ENCODE measurements around the gene MB. TPM values are rescaled to one million over a fixed set of nuclear protein-coding genes. Genes with fewer than 3 reads are reported as not detected.
A peak's percentile ranks its signal among the peaks of the same experiment; 100 is the strongest.

MB gene
- total RNA-seq, 1 donor from 2014 or later = 5.3 TPM

- no peaks in the 10 kb centered on the region for H3K9me3 Mint-ChIP-seq
- H3K27me3 Mint-ChIP-seq (ENCODE audit: insufficient read depth) = peaks cover 2% of the 10 kb centered on the region
- no peak for DNase-seq (ENCODE audit: low spot score)
- intact Hi-C loops (cut with micrococcal nuclease) = loop anchor here (10.0 kb wide), 1 partner anchor 55 kb away; no protein-coding TSS in a partner anchor
- H3K4me1 Mint-ChIP-seq (ENCODE audit: low read depth) = peaks cover 23% of the 10 kb centered on the region
- H3K27ac Mint-ChIP-seq = no peak overlapping the region
- no peaks in the 10 kb centered on the region for H3K36me3 Mint-ChIP-seq (ENCODE audit: low read depth)
- H3K4me3 Mint-ChIP-seq = no peak overlapping the region
These were observed 7.4 kb downstream of the MB start for GRCh38 chr22:35609761-35610160.

DNA sequence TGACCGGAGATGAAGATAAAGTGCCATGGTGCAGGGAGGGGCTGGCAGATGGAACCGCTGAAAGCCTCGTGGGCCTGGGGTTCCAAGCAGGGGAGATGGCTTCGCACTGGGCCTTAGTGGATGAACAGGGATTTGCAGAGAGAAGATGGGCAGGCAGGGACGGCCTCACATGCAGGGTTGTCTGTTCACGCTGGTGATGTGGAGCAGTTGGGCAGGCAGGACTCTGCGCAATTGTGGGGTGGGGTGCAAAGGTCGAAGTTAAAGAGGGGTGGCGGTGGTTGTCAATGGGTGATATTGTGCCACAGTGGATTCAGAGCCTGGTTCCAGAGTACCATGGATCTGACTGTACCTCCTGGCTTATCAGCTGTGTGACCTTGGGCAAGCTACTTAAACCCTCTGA, 7.9 kb downstream of the MB start:
- Mint-ChIP-seq H3K27ac (no peak overlapping the region), H3K4me1 (ENCODE audit: low read depth) (peaks cover 23% of the 10 kb centered on the region), H3K27me3 (ENCODE audit: insufficient read depth) (peaks cover 2% of the 10 kb centered on the region), H3K9me3 (no peaks in the 10 kb centered on the region), H3K4me3 (no peak overlapping the region), H3K36me3 (ENCODE audit: low read depth) (no peaks in the 10 kb centered on the region)
- intact Hi-C loops (cut with micrococcal nuclease) = no loop called here
- no peak for DNase-seq (ENCODE audit: low spot score)

- peaks cover 2% of the 10 kb centered on the region for H3K27me3 Mint-ChIP-seq (ENCODE audit: insufficient read depth)
These were observed 9.0 kb downstream of the MB start for GRCh38 chr22:35608088-35608487.

GRCh38 chr22:35606916-35607315, 10.2 kb downstream of the MB start:
- Mint-ChIP-seq H3K4me1 (ENCODE audit: low read depth) (peaks cover 19% of the 10 kb centered on the region), H3K36me3 (ENCODE audit: low read depth) (no peaks in the 10 kb centered on the region), H3K27ac (no peak overlapping the region), H3K4me3 (no peak overlapping the region), H3K27me3 (ENCODE audit: insufficient read depth) (peaks cover 2% of the 10 kb centered on the region), H3K9me3 (no peaks in the 10 kb centered on the region)
- no peak for DNase-seq (ENCODE audit: low spot score)
- intact Hi-C loops (cut with micrococcal nuclease) = no loop called here

More at GRCh38 chr22:35608088-35608487, 9.0 kb downstream of the MB start:
- no peaks in the 10 kb centered on the region for H3K36me3 Mint-ChIP-seq (ENCODE audit: low read depth)
- H3K4me3 Mint-ChIP-seq = no peak overlapping the region
- no peak overlapping the region for H3K27ac Mint-ChIP-seq
- intact Hi-C loops (cut with micrococcal nuclease) = no loop called here
- H3K4me1 Mint-ChIP-seq (ENCODE audit: low read depth) = peaks cover 23% of the 10 kb centered on the region
- no peak for DNase-seq (ENCODE audit: low spot score)
- no peaks in the 10 kb centered on the region for H3K9me3 Mint-ChIP-seq

GRCh38 chr22:35605851-35606481, 11.2 kb downstream of the MB start:
- intact Hi-C loops (cut with micrococcal nuclease) = no loop called here
- H3K27ac Mint-ChIP-seq = no peak overlapping the region
- no peaks in the 10 kb centered on the region for H3K9me3 Mint-ChIP-seq
- H3K4me1 Mint-ChIP-seq (ENCODE audit: low read depth) = peaks cover 10% of the 10 kb centered on the region
- peaks cover 2% of the 10 kb centered on the region for H3K27me3 Mint-ChIP-seq (ENCODE audit: insufficient read depth)
- H3K4me3 Mint-ChIP-seq = no peak overlapping the region
- no peaks in the 10 kb centered on the region for H3K36me3 Mint-ChIP-seq (ENCODE audit: low read depth)
- no peak for DNase-seq (ENCODE audit: low spot score)

GRCh38 chr22:35605369-35605680, 11.8 kb downstream of the MB start:
- H3K9me3 Mint-ChIP-seq = no peaks in the 10 kb centered on the region
- intact Hi-C loops (cut with micrococcal nuclease) = no loop called here
- no peaks in the 10 kb centered on the region for H3K36me3 Mint-ChIP-seq (ENCODE audit: low read depth)
- H3K4me1 Mint-ChIP-seq (ENCODE audit: low read depth) = peaks cover 6% of the 10 kb centered on the region
- H3K27me3 Mint-ChIP-seq (ENCODE audit: insufficient read depth) = no peaks in the 10 kb centered on the region
- no peak for DNase-seq (ENCODE audit: low spot score)
- no peak overlapping the region for H3K4me3 Mint-ChIP-seq
- H3K27ac Mint-ChIP-seq = no peak overlapping the region

DNA sequence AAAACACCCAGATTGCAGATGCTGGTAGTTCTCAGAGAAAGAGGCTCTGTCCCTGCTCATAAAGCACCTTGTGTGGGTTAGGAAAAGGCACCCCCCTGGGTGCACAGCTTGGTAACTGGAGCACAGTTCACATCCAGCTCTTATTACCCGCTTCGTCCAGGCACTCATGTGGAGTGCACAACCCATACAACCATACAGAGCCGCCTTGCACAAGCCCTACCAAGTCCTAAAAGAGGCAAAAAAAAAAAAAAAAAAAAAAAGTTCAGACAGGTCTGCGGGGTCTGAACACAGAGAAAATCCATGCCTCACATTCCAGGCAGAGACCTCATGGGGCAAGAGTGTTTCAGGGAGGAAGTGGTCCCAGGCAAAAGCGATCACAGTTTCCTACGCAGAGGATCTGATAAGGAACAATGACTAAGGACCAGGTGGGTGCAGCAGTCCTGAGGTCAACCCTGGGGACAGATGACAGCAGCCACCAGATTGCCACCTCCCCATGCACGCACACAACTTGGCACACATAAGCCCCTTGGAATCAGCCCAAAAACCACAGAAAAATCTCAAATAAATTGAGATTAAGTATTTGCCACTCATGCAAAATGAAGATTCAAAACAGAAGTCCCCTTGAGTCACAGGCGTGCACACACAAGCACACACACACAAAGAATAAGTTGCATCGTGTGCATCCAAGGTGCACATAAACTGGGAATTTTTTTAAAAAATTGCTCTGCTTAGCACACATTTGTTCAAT, 12.3 kb downstream of the MB start:
- intact Hi-C loops (cut with micrococcal nuclease) = no loop called here
- Mint-ChIP-seq H3K27ac (peak overlapping the region; percentile 6), H3K36me3 (ENCODE audit: low read depth) (no peaks in the 10 kb centered on the region), H3K4me3 (no peak overlapping the region), H3K4me1 (ENCODE audit: low read depth) (peaks cover 6% of the 10 kb centered on the region), H3K9me3 (no peaks in the 10 kb centered on the region), H3K27me3 (ENCODE audit: insufficient read depth) (no peaks in the 10 kb centered on the region)
- DNase-seq (ENCODE audit: low spot score) = no peak

- Mint-ChIP-seq H3K36me3 (ENCODE audit: low read depth) (no peaks in the 10 kb centered on the region), H3K27me3 (ENCODE audit: insufficient read depth) (no peaks in the 10 kb centered on the region), H3K27ac (no peak overlapping the region), H3K4me3 (no peak overlapping the region), H3K4me1 (ENCODE audit: low read depth) (peaks cover 6% of the 10 kb centered on the region), H3K9me3 (no peaks in the 10 kb centered on the region)
- intact Hi-C loops (cut with micrococcal nuclease) = no loop called here
- DNase-seq (ENCODE audit: low spot score) = no peak
These were observed 15.2 kb downstream of the MB start for GRCh38 chr22:35601743-35602615.

DNA sequence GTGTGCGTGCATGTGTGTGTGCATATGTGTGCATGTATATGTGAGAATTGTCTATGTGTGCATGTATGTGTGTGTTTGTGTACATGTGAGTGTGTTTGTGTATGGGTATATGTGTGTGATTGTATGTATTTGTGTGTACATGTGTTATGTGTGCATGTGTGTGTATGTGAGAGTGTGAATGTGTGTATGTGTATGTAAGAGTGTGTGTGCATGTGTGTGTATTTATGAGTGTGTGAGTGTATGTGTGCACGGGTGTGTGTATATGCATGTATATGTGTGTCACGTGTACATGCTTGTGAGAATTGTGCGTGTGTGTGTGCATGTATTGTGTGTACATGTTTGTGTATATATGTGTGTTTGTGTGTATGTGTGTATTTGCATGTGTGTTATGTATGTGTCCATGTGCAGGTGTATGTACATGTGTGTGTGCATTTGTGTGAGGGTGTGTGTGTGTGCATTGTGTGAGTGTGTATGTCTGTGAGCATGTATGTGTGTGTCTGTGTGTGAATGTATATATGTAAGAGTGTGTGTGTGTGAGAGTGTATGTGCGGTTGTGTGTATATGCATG, 16.0 kb downstream of the MB start:
- Mint-ChIP-seq H3K27me3 (ENCODE audit: insufficient read depth) (peaks cover 3% of the 10 kb centered on the region), H3K36me3 (ENCODE audit: low read depth) (no peaks in the 10 kb centered on the region), H3K4me1 (ENCODE audit: low read depth) (no peaks in the 10 kb centered on the region), H3K9me3 (no peaks in the 10 kb centered on the region), H3K4me3 (no peak overlapping the region), H3K27ac (no peak overlapping the region)
- no peak for DNase-seq (ENCODE audit: low spot score)
- intact Hi-C loops (cut with micrococcal nuclease) = no loop called here

DNA sequence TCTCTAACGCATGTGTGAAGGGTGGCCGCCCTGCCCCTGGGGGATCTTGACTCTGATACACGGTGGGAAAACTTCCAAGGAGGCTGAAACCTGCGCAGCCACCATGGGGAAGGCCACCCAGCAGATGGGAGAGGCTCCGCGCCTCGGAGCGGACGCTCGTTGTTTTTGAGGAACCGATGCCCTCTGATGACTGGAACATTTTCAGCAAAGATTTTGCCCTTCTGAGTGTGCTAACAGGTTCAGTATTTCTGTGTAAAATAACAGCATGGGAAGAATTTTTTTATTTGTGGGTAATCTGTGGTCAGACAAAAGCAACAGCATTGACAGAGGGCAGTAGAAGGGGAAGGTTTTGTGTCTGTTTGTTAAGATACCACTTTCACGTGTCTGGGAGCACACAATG, 16.7 kb downstream of the MB start:
- DNase-seq (ENCODE audit: low spot score) = no peak
- no peaks in the 10 kb centered on the region for H3K36me3 Mint-ChIP-seq (ENCODE audit: low read depth)
- intact Hi-C loops (cut with micrococcal nuclease) = no loop called here
- H3K4me1 Mint-ChIP-seq (ENCODE audit: low read depth) = no peaks in the 10 kb centered on the region
- no peaks in the 10 kb centered on the region for H3K9me3 Mint-ChIP-seq
- H3K27me3 Mint-ChIP-seq (ENCODE audit: insufficient read depth) = peaks cover 7% of the 10 kb centered on the region
- no peak overlapping the region for H3K27ac Mint-ChIP-seq
- no peak overlapping the region for H3K4me3 Mint-ChIP-seq

DNA sequence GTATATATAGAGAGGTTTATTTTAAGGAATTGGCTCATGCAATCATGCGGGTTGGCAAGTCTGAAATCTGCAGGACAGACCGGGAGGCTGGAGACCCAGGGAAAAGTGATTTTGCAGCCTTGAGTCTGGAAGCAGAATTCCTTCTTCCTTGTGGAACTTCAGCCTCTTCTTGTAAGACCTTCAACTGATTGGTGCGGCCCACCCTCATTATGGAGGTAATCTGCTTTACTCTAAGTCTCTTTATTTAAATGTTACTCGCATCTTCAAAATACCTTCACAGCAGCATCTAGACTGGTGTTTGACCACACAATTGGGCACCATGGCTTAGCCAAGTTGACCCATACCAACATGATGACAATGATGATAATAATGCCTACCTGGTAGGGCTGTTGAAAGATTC, 17.8 kb downstream of the MB start:
- H3K27ac Mint-ChIP-seq = no peak overlapping the region
- H3K36me3 Mint-ChIP-seq (ENCODE audit: low read depth) = no peaks in the 10 kb centered on the region
- intact Hi-C loops (cut with micrococcal nuclease) = no loop called here
- no peak for DNase-seq (ENCODE audit: low spot score)
- H3K4me3 Mint-ChIP-seq = no peak overlapping the region
- peaks cover 7% of the 10 kb centered on the region for H3K27me3 Mint-ChIP-seq (ENCODE audit: insufficient read depth)
- H3K4me1 Mint-ChIP-seq (ENCODE audit: low read depth) = no peaks in the 10 kb centered on the region
- H3K9me3 Mint-ChIP-seq = no peaks in the 10 kb centered on the region

DNA sequence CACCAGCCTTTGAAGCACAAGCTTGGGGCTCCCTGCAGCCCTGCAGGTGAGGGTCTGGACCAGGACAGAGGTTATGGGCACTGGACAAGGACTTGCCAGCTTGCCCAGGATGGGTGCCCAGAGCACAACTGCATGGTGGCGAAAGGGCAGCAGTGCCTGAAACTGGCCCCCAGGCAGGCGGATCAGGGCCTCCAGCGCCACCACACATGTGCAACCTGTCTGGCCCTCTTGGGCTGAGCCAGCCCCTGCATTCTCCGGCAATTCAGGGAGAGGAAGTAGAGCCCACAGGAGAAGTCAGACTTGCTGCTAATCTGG, 18.8 kb downstream of the MB start:
- no peaks in the 10 kb centered on the region for H3K9me3 Mint-ChIP-seq
- no peaks in the 10 kb centered on the region for H3K36me3 Mint-ChIP-seq (ENCODE audit: low read depth)
- no peak overlapping the region for H3K27ac Mint-ChIP-seq
- H3K4me1 Mint-ChIP-seq (ENCODE audit: low read depth) = no peaks in the 10 kb centered on the region
- intact Hi-C loops (cut with micrococcal nuclease) = no loop called here
- no peak for DNase-seq (ENCODE audit: low spot score)
- H3K27me3 Mint-ChIP-seq (ENCODE audit: insufficient read depth) = peaks cover 7% of the 10 kb centered on the region
- no peak overlapping the region for H3K4me3 Mint-ChIP-seq
